HG03064 (cell line): ENCODE results near the gene NOSIP.

Source experiments
- ATAC-seq: cut with Tn5 transposase; IDR thresholded peaks from one replicate; pipeline ENCODE4 v1.9.1; 2021; ENCODE audit warnings: low read depth; ENCODE audit not compliant: unreplicated experiment

Gene NOSIP

GRCh38 chr19:49552749-49553148 is 27.6 kb downstream of the NOSIP start:
- no peak for ATAC-seq

- no peak for ATAC-seq
These were observed 28.8 kb downstream of the NOSIP start for GRCh38 chr19:49551531-49551930.

GRCh38 chr19:49549045-49549444 is 31.3 kb downstream of the NOSIP start:
- no peak for ATAC-seq

- ATAC-seq: no peak
These were observed 33.4 kb downstream of the NOSIP start for GRCh38 chr19:49546825-49547565.

- ATAC-seq: no peak
These were observed 36.2 kb downstream of the NOSIP start for GRCh38 chr19:49544154-49544553.

DNA sequence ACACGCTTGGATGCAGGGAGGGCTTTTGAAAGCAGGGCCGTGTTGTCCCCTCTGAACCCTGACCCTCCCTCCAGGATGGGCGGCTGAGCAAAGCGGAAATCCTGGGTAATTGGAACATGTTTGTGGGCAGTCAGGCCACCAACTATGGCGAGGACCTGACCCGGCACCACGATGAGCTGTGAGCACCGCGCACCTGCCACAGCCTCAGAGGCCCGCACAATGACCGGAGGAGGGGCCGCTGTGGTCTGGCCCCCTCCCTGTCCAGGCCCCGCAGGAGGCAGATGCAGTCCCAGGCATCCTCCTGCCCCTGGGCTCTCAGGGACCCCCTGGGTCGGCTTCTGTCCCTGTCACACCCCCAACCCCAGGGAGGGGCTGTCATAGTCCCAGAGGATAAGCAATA is 37.3 kb downstream of the NOSIP start:
- ATAC-seq: no peak

DNA sequence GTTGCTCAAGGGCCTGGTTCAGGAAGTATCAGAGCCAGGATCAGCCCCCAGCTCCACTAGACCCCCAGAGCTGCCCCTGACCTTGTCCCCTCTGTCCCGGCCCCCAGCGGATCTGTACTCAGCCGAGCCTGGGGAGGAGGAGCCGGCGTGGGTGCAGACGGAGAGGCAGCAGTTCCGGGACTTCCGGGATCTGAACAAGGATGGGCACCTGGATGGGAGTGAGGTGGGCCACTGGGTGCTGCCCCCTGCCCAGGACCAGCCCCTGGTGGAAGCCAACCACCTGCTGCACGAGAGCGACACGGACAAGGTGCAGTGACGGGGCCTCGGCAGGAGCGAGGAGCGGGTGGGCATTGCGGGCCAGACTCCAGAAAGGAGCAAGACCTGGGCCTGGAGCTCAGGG is 37.9 kb downstream of the NOSIP start:
- no peak for ATAC-seq

DNA sequence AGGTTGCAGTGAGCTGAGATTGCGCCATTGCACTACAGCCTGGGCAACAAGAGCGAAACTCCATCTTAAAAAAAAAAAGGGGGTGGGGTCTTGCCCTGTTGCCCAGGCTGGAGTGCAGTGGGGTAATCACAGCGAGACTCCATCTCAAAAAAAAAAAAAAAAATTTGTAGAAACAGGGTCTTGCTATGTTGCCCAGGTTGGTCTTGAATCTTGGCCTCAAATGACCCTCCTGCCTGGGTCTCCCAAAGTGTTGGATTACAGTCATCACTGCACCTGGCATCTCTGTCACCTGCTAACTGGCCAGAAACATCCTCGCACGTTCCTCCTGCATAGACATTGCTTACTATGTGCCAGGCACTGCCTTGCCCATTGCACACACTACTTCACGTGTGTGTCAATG is 38.4 kb downstream of the NOSIP start:
- ATAC-seq: no peak

- no peak for ATAC-seq
These were observed 41.0 kb downstream of the NOSIP start for GRCh38 chr19:49539192-49539952.

- ATAC-seq: no peak
These were observed 41.7 kb downstream of the NOSIP start for GRCh38 chr19:49538643-49539042.

DNA sequence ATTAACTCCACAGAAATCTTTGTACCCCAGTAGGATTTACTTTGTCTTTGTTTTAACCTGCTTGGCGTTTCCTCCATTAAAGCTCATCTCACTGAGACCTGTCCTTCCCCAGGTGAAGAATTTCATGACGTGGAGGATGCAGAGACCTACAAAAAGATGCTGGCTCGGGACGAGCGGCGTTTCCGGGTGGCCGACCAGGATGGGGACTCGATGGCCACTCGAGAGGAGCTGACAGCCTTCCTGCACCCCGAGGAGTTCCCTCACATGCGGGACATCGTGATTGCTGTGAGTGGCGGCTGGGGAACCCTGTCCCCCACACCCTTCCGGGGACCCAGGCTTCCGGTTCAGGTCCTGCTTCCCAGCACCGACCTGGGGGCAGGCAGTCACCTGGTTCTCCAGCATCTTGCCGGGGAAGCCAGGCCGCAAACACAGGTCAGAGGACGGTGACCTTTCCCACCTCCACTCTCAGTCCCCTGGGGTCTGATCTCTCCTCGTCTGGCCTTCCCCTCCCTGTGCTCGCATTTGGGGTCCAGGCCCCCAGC is 43.4 kb downstream of the NOSIP start:
- ATAC-seq: no peak

DNA sequence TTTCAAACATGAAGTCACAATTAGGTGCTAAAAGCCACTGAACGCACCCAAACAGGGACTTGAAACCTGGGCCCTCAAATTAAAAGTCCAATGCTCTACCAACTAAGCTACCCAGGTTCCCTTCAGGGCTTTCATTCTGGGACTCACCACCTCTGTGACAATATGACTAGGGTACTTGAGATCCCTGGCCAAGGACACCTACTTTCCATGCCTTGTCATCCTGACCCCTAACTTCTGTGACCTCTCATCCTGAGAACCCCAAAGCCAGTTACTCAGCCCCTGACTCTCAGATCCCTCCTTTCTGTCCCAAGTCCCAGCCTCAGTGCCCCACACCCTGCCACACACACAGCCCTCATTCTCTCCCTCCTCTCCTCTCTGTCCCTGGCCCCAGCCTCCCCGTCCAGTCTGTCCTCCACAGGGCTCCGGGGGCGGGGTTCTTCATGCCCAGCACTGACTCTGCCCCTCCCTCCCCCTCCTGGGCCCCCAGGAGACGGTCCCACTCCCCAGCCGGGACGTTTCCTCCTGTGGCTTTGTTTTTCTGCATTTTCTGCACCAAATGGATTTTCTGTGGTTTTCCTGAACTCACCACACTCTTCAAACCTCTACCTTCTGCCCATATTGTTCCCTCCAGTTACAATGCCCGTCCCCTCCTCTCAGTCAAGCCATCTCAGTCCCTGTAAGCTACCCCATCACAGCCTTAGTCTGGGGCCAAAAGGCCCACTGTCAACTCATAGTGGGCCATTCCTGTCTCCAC is 45.5 kb downstream of the NOSIP start:
- no peak for ATAC-seq

DNA sequence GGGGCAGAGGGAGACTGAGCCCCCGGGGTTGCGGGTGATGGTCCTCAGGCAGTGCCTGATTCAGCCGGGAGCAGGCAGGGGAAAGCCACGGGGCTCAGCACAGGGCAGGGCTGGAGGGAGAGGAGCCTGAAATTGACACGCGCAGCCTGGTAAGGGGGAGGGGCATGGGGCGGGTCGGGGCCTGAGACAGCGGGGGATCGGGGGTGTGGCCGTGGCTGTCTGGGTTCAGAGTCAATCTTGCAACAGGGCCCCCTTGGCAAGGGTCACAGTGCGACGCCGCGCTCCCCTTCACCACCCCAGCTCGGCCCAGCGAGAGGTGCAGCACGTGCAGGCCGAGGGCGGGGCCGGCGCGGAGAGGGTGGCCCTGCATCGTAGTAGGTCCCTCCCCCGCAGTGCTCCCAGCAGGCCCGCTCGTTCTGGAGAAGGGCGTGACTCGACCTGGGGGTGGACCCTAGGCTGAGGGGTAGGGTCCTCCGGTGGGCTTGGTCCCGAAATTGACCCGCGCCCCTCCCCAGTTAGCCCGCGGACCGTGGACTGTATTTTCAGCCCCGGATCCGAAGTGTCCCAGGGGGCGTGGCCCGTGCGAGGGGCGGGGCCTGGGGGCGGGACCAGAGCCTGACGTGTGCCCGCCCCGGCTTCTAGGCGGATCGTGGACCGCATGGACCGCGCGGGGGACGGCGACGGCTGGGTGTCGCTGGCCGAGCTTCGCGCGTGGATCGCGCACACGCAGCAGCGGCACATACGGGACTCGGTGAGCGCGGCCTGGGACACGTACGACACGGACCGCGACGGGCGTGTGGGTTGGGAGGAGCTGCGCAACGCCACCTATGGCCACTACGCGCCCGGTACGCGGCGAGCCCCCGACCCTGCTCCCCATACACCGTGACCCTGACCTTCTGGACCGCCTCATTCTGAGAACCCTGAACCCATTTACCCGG is 46.5 kb downstream of the NOSIP start:
- ATAC-seq: no peak

GRCh38 chr19:49530708-49531107 is 49.6 kb downstream of the NOSIP start:
- no peak for ATAC-seq

- no peak for ATAC-seq
These were observed 52.1 kb downstream of the NOSIP start for GRCh38 chr19:49528211-49528771.

DNA sequence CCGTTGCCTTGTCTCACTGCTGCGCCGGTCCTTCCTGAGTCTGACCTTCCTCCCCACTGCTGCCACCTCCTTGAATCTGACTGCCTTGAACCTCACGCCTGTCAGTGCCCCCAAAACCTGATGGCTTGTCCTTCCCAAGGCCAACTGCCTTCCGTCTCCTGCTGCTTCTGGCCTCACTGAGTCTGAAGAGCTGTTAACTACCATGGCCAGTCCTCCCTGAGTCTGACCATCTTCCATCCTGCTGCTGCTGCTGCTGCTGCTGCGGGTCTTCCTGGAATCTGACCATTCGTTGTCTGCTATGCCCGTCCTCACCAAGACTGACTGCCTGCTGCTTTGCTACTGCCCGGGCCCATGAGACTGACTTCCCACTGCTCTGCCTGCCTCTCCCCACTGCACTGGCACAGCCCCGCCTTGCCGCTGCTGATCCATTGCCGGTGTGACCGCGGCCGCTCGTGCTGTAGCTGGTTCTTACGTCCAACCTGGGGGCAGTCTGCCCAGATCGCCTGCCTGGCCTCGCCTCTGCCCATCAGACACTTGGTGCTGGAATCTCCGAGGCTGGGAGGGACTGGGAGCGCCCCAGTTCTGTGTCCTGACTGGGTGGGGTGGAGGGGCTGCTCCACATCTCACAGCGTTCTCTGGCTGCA is 55.4 kb downstream of the NOSIP start:
- ATAC-seq: no peak

- ATAC-seq: no peak
These were observed 59.5 kb downstream of the NOSIP start for GRCh38 chr19:49520705-49521319.

DNA sequence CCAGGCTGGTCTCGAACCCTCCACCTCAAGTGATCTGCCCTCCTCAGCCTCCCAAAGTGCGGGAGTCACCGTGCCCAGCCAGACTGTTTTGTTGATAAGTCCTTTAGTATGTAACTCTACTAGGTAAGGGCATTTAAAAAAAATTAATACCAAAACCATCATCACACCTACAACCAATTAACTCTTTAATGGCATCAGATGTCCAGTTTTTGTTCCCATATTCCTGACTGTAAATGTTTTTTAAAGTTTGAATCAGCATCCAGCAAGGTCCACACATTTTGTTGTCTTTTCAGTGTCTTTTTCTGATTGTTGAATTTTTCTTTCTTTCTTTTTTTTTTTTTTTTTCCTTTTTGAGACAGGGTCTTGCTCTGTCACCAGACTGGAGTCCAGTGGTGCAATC is 62.3 kb downstream of the NOSIP start:
- no peak for ATAC-seq

DNA sequence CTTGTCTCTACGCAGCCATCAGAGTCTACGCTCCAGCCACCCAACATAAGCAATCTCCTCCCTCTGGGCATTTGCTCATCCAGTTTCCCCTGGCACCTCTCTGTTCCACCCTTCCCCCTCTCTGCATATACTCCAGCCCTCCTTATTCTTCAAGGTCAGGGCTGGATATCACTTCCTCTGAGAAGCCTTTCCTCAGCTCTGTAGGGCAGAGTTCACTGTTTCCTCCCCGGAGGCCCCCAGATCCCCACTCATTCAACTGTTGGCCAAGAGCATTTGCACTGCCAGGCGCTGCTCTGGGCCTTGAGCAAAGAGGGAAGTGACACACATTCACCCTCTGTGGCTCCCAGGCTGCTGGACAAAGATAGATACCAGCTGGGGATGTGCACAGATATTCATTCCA is 64.6 kb downstream of the NOSIP start:
- no peak for ATAC-seq
